Transverse colon (tissue), 4 donors: Measurements from ENCODE around the gene ARL15. TPM values are rescaled to one million over a fixed set of nuclear protein-coding genes. Genes with fewer than 3 reads are reported as not detected.
A peak's percentile ranks its signal among the peaks of the same experiment; 100 is the strongest.

Source experiments
- DNase-seq: peaks from one replicate; pipeline ENCODE4 v3.0.0-alpha.2; 2019
- H3K27ac ChIP-seq, 4 donors: fragments of 200-600 bp; sonication (generic); 2 replicates each; pipeline ENCODE4 v1.5.1; 2016 to 2018; ENCODE audit warnings: inconsistent platforms in 4 of 4
- H3K27me3 ChIP-seq: fragments of 200-600 bp; sonication (generic); 2 replicates; pipeline ENCODE4 v1.5.1; 2017; ENCODE audit warnings: inconsistent platforms
- H3K36me3 ChIP-seq, 4 donors: fragments of 200-600 bp; sonication (generic); 2 replicates each; pipeline ENCODE4 v1.5.1; 2017 to 2019; ENCODE audit warnings: inconsistent platforms in 4 of 4
- H3K4me1 ChIP-seq, 4 donors: fragments of 200-600 bp; sonication (generic); 2 replicates each; pipeline ENCODE4 v1.5.1; 2017 to 2020; ENCODE audit warnings: inconsistent platforms in 4 of 4
- H3K4me3 ChIP-seq, 4 donors: fragments of 200-600 bp; sonication (generic); 1 replicate in 1 of 4; 2 replicates in 3 of 4; pipeline versions ENCODE4 v1.5.1 to v1.6.1; 2017 to 2019; ENCODE audit warnings: inconsistent platforms in 4 of 4
- H3K9me3 ChIP-seq, 2 donors: fragments of 200-600 bp; sonication (generic); 2 replicates each; pipeline ENCODE4 v1.5.1; 2017 to 2019; ENCODE audit warnings: inconsistent platforms in 2 of 2
- CTCF ChIP-seq, 5 experiments: fragments of 200-600 bp in 3 of 5; fragments of 450-650 bp in 2 of 5; sonication (generic) in 3 of 5; IDR thresholded peaks; 1 replicate in 2 of 5; 2 replicates in 3 of 5; pipeline ENCODE4 v1.5.1; 2016 to 2017; ENCODE audit warnings: antibody characterized with exemption in 5 of 5, inconsistent platforms in 3 of 5, mild to moderate bottlenecking in 2 of 5, moderate library complexity in 1 of 5
- EP300 ChIP-seq: sonication (generic); formaldehyde crosslinking; IDR thresholded peaks from one replicate; pipeline ENCODE4 v1.6.1; 2017; ENCODE audit warnings: antibody characterized with exemption, low read depth
- POLR2A ChIP-seq: fragments of 450-650 bp; IDR thresholded peaks from one replicate; pipeline ENCODE4 v1.6.1; 2016; ENCODE audit warnings: antibody characterized with exemption, mild to moderate bottlenecking, moderate library complexity
- POLR2AphosphoS5 ChIP-seq, 3 donors: sonication (generic); formaldehyde crosslinking; IDR thresholded peaks; one replicate each; pipeline ENCODE4 v1.6.1; 2016; ENCODE audit warnings: antibody characterized with exemption in 3 of 3
- WGBS, 2 donors: methylation state at CpG; one replicate each; pipeline ENCODE4 v1.1.5; 2018; ENCODE audit warnings: low coverage in 1 of 2; 5-methylcytosine and 5-hydroxymethylcytosine counted together
- in situ Hi-C, 4 donors: fragments of 200-750 bp; cut with MboI; loops; one replicate each; pipeline versions ENCODE4 v1.15.0 to v1.15.1; 2017; ENCODE audit warnings: low sequenced_read_pairs in 3 of 4, low pct_ligation_motif_present in 1 of 4, low pct_unique_long_range_greater_than_20kb in 1 of 4
- intact Hi-C: fragments of 100-400 bp; cut with DNase I; formaldehyde crosslinking; loops from one replicate; pipeline ENCODE4 v1.15.1; 2023; ENCODE audit warnings: low total_unique reads
- total RNA-seq, 4 donors: library from RNA; depleted of rRNA; stranded (reverse); fragments of >200 nt; gene quantifications; one replicate each; pipeline ENCODE4 v1.1.0, GENCODE V29; 2016

Gene ARL15
- total RNA-seq, 4 donors from 2014 or later, result 9.0 to 57.1 (median 27.7) TPM

- Histone ChIP-seq H3K4me1 (no peaks in the 10 kb centered on the region), H3K36me3 (no peaks in the 10 kb centered on the region), H3K27me3 (no peaks in the 10 kb centered on the region), H3K9me3 (peaks cover 0 to 13% of the 10 kb centered on the region in 2 donors), H3K4me3 (no peak overlapping the region), H3K27ac (no peak overlapping the region)
- TF ChIP-seq CTCF (IDR thresholded peaks at IDR 0.05), result no peak
- DNase-seq, result no peak
- intact Hi-C loops (no loop called here), in situ Hi-C loops (no loop called here)
- WGBS, 2 donors, result 53 to 81% methylated on average over 3 of the region's 3 CpGs
These were observed 291.9 kb downstream of the ARL15 start for GRCh38 chr5:54018438-54018837.

- TF ChIP-seq EP300 (no peak), POLR2AphosphoS5 (IDR thresholded peaks at IDR 0.05) (no peak), CTCF (IDR thresholded peaks at IDR 0.05) (no peak), POLR2A (no peak)
- WGBS, 2 donors, result 87 to 94% methylated on average over 2 of the region's 2 CpGs
- in situ Hi-C loops, result no loop called here
- H3K4me3 ChIP-seq, result no peak overlapping the region
- no peaks in the 10 kb centered on the region for H3K36me3 ChIP-seq
- H3K27ac ChIP-seq, result no peak overlapping the region
- intact Hi-C loops, result no loop called here
- DNase-seq, result no peak
- H3K4me1 ChIP-seq, result no peaks in the 10 kb centered on the region
- H3K27me3 ChIP-seq, result no peaks in the 10 kb centered on the region
- peaks cover 0 to 13% of the 10 kb centered on the region in 2 donors for H3K9me3 ChIP-seq
These were observed 292.8 kb downstream of the ARL15 start for GRCh38 chr5:54017580-54017979.

GRCh38 chr5:54013556-54014194 lies 296.7 kb downstream of the ARL15 start:
- no peaks in the 10 kb centered on the region for H3K27me3 ChIP-seq
- in situ Hi-C loops (no loop called here), intact Hi-C loops (no loop called here)
- peaks cover 0 to 13% of the 10 kb centered on the region in 2 donors for H3K9me3 ChIP-seq
- TF ChIP-seq EP300 (no peak), POLR2A (no peak), POLR2AphosphoS5 (IDR thresholded peaks at IDR 0.05) (no peak), CTCF (IDR thresholded peaks at IDR 0.05) (no peak)
- no peak overlapping the region for H3K4me3 ChIP-seq
- H3K27ac ChIP-seq, result no peak overlapping the region
- H3K36me3 ChIP-seq, result no peaks in the 10 kb centered on the region
- no peaks in the 10 kb centered on the region for H3K4me1 ChIP-seq
- DNase-seq, result peak; percentile 16

GRCh38 chr5:54009828-54010227 lies 300.5 kb downstream of the ARL15 start:
- Histone ChIP-seq H3K4me1 (no peaks in the 10 kb centered on the region), H3K36me3 (no peaks in the 10 kb centered on the region), H3K27ac (no peak overlapping the region), H3K27me3 (no peaks in the 10 kb centered on the region), H3K4me3 (no peak overlapping the region), H3K9me3 (peaks cover 0 to 12% of the 10 kb centered on the region in 2 donors)
- TF ChIP-seq POLR2AphosphoS5 (IDR thresholded peaks at IDR 0.05) (no peak), CTCF (IDR thresholded peaks at IDR 0.05) (no peak), POLR2A (no peak), EP300 (no peak)
- WGBS, 2 donors, result 87 to 92% methylated on average over 2 of the region's 2 CpGs
- in situ Hi-C loops (no loop called here), intact Hi-C loops (no loop called here)
- no peak for DNase-seq
